A673 (cell line): ENCODE results near the gene PEPD.

Experiments used
- EZH2 ChIP-seq: fragments of 200-600 bp; sonication (generic); IDR thresholded peaks from 2 replicates; pipeline ENCODE4 v1.6.1; 2017; ENCODE audit warnings: borderline replicate concordance, low read depth, mild to moderate bottlenecking, mixed read lengths, antibody characterized with exemption, low read length; ENCODE audit not compliant: poor library complexity, severe bottlenecking
- TF ChIP-seq, protein P1 (sequence below): fragments of 300-800, 200-600 bp; sonication (generic); conservative IDR thresholded peaks from 2 replicates; pipeline ENCODE4 v1.5.1; 2017; ENCODE audit warnings: low read depth, mild to moderate bottlenecking, antibody characterized with exemption, low read length, moderate library complexity, mixed read lengths

GRCh38 chr19:33497778-33498175 is 23.8 kb downstream of the PEPD start:
- TF ChIP-seq, protein P1, sequence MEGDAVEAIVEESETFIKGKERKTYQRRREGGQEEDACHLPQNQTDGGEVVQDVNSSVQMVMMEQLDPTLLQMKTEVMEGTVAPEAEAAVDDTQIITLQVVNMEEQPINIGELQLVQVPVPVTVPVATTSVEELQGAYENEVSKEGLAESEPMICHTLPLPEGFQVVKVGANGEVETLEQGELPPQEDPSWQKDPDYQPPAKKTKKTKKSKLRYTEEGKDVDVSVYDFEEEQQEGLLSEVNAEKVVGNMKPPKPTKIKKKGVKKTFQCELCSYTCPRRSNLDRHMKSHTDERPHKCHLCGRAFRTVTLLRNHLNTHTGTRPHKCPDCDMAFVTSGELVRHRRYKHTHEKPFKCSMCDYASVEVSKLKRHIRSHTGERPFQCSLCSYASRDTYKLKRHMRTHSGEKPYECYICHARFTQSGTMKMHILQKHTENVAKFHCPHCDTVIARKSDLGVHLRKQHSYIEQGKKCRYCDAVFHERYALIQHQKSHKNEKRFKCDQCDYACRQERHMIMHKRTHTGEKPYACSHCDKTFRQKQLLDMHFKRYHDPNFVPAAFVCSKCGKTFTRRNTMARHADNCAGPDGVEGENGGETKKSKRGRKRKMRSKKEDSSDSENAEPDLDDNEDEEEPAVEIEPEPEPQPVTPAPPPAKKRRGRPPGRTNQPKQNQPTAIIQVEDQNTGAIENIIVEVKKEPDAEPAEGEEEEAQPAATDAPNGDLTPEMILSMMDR = no peak
- no peak for TF ChIP-seq EZH2
